Memory B cell (primary cell): Measurements from ENCODE around the gene POLE2.
"Not testable (repeated sequence)": the region's sequence is repeated elsewhere in the genome, so short reads cannot be mapped to it uniquely, and the experiment has no call there.

Experiments
- ATAC-seq: fragments of 150-1000 bp; cut with Tn5 transposase; 2 replicates; pipeline ENCODE4 v1.10.0; 2021; ENCODE audit warnings: low read depth, mild to moderate bottlenecking, moderate library complexity
- DNase-seq, 2 donors: peaks; one replicate each; pipeline ENCODE4 v3.0.0; 2022; ENCODE audit warnings: low spot score in 2 of 2
- H3K27ac Mint-ChIP-seq: one replicate; pipeline ENCODE4 v1.8.0; 2022; ENCODE audit warnings: mild to moderate bottlenecking, moderate library complexity, mixed read lengths
- H3K27me3 Mint-ChIP-seq: one replicate; pipeline ENCODE4 v1.8.0; 2022; ENCODE audit warnings: mixed read lengths
- H3K36me3 Mint-ChIP-seq: one replicate; pipeline ENCODE4 v1.8.0; 2022; ENCODE audit warnings: mild to moderate bottlenecking, mixed read lengths
- H3K4me1 Mint-ChIP-seq: one replicate; pipeline ENCODE4 v1.8.0; 2022; ENCODE audit warnings: mixed read lengths
- H3K4me3 Mint-ChIP-seq: one replicate; pipeline ENCODE4 v1.8.0; 2022; ENCODE audit warnings: mild to moderate bottlenecking, moderate library complexity, mixed read lengths
- H3K9me3 Mint-ChIP-seq: one replicate; pipeline ENCODE4 v1.8.0; 2022; ENCODE audit warnings: mixed read lengths

The POLE2 gene

GRCh38 chr14:49692193-49692757 lies 4.3 kb upstream of the POLE2 start:
- ATAC-seq (no peak), DNase-seq (no peak)
- H3K36me3 Mint-ChIP-seq, result no peaks in the 10 kb centered on the region
- no peaks in the 10 kb centered on the region for H3K9me3 Mint-ChIP-seq
- H3K27ac Mint-ChIP-seq, result peak overlapping the region; percentile 79
- no peaks in the 10 kb centered on the region for H3K27me3 Mint-ChIP-seq
- peaks cover 11% of the 10 kb centered on the region for H3K4me1 Mint-ChIP-seq
- peak overlapping the region; percentile 89 for H3K4me3 Mint-ChIP-seq

- Mint-ChIP-seq H3K4me1 (peaks cover 13% of the 10 kb centered on the region), H3K36me3 (no peaks in the 10 kb centered on the region), H3K9me3 (no peaks in the 10 kb centered on the region), H3K27ac (no peak overlapping the region), H3K27me3 (no peaks in the 10 kb centered on the region), H3K4me3 (no peak overlapping the region)
- ATAC-seq, result no peak
- DNase-seq, result no peak
Observed at GRCh38 chr14:49691031-49691430, 3.0 kb upstream of the POLE2 start.

DNA sequence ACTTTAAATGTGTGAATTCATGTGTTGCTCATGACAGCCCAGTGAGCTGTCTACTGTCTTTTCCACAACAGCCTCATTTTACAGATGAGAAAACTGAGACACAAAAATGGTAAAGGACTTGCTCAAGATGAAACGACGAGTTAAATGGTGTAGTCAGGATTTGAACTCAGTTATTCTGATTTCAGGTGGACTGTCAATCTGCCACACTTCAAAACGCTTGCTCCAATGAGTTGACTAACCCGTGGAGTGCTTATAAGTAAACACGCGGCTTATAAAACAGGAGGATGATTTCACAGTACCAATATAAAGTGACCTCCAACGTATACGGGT lies 652 bp upstream of the POLE2 start:
- Mint-ChIP-seq H3K27me3 (no peaks in the 10 kb centered on the region), H3K9me3 (no peaks in the 10 kb centered on the region), H3K36me3 (no peaks in the 10 kb centered on the region), H3K4me3 (peak overlapping the region; percentile 90), H3K4me1 (peaks cover 9% of the 10 kb centered on the region), H3K27ac (peak overlapping the region; percentile 81)
- ATAC-seq, result no peak
- no peak for DNase-seq

DNA sequence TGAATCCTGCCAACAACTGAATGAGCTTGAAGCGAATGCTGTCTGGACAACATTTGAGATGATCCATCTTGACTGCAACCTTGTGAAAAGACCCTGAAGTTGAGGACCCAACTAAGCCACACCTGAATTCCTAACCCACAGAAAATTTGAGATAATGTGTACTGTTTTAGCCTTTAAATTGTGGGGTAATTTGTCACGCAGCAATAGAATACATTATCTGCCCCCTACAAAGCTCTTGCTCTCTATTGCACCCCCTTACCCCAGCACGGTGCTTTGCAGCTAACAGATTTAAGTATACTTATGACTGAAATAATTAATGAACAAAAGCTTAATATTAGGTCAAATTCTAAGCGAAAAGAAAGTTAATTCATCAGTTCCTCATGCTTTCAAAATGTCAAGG lies 1.6 kb downstream of the POLE2 start:
- Mint-ChIP-seq H3K27me3 (no peaks in the 10 kb centered on the region), H3K36me3 (no peaks in the 10 kb centered on the region), H3K27ac (no peak overlapping the region), H3K9me3 (no peaks in the 10 kb centered on the region), H3K4me1 (peaks cover 6% of the 10 kb centered on the region), H3K4me3 (peak overlapping the region; percentile 60)
- ATAC-seq (no peak), DNase-seq (no peak)

- no peak for DNase-seq
- Mint-ChIP-seq H3K36me3 (peaks cover 2% of the 10 kb centered on the region), H3K9me3 (no peaks in the 10 kb centered on the region), H3K4me1 (no peaks in the 10 kb centered on the region), H3K27ac (no peak overlapping the region), H3K4me3 (no peak overlapping the region), H3K27me3 (no peaks in the 10 kb centered on the region)
- ATAC-seq, result no peak
Observed at GRCh38 chr14:49679271-49679670, 8.7 kb downstream of the POLE2 start.

GRCh38 chr14:49677643-49678042 lies 10.4 kb downstream of the POLE2 start:
- no peaks in the 10 kb centered on the region for H3K4me1 Mint-ChIP-seq
- H3K9me3 Mint-ChIP-seq, result peaks cover 2% of the 10 kb centered on the region
- no peak overlapping the region for H3K27ac Mint-ChIP-seq
- H3K36me3 Mint-ChIP-seq, result peaks cover 4% of the 10 kb centered on the region
- H3K27me3 Mint-ChIP-seq, result no peaks in the 10 kb centered on the region
- no peak overlapping the region for H3K4me3 Mint-ChIP-seq
- ATAC-seq (peak; percentile 47), DNase-seq (no peak)

- Mint-ChIP-seq H3K36me3 (peaks cover 2% of the 10 kb centered on the region), H3K27ac (no peak overlapping the region), H3K4me3 (no peak overlapping the region), H3K27me3 (no peaks in the 10 kb centered on the region), H3K4me1 (no peaks in the 10 kb centered on the region), H3K9me3 (peaks cover 2% of the 10 kb centered on the region)
- ATAC-seq (no peak), DNase-seq (no peak)
Observed at GRCh38 chr14:49673586-49673985, 14.4 kb downstream of the POLE2 start.

GRCh38 chr14:49670475-49670874 lies 17.5 kb downstream of the POLE2 start:
- Mint-ChIP-seq H3K9me3 (peaks cover 2% of the 10 kb centered on the region), H3K27me3 (no peaks in the 10 kb centered on the region), H3K4me1 (no peaks in the 10 kb centered on the region), H3K27ac (no peak overlapping the region), H3K36me3 (peaks cover 2% of the 10 kb centered on the region), H3K4me3 (no peak overlapping the region)
- DNase-seq (no peak), ATAC-seq (no peak)

DNA sequence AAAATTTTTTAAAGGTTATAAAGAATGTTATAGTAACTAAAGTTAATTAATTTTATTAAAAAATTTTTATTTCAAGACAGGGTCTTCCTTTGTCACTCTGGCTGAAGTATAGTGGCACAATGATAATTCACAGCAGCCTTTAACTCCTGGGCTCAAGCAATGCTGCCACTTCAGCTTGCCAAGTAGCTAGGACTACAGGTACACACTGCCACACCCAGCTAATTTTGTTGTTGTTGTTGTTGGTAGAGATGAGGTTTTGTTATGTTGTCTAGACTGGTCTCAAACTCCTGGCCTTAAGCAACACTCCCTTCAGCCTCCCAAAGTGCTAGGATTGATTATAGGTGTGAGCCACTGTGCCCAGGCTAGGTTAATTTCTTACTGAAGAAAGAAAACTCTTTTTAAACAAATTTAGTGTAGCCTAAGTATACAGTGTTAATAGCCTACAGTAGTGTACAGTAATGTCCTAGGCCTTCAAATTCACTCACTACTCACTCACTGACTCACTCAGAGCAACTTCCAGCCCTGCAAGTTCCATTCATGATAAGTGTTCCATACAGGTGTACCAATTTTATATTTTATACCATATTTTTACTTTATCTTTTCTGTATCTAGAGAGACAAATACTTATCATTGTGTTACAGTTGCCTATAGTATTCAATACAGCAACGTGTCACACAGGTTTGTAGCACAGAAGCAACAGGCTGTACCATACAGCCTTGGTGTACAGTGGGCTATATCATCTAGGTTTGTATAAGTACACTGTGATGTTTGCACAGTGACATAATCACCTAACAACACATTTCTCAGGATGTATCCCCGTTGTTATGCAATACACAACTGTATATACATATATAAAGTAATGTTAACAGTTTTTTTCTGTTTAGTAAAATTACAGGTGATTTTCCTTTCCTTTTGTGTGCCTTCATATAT lies 28.2 kb downstream of the POLE2 start:
- H3K4me1 Mint-ChIP-seq, result no peaks in the 10 kb centered on the region
- no peak overlapping the region for H3K27ac Mint-ChIP-seq
- no peak for ATAC-seq
- no peaks in the 10 kb centered on the region for H3K27me3 Mint-ChIP-seq
- DNase-seq, result no peak
- H3K4me3 Mint-ChIP-seq, result no peak overlapping the region
- H3K36me3 Mint-ChIP-seq, result no peaks in the 10 kb centered on the region
- H3K9me3 Mint-ChIP-seq, result no peaks in the 10 kb centered on the region

DNA sequence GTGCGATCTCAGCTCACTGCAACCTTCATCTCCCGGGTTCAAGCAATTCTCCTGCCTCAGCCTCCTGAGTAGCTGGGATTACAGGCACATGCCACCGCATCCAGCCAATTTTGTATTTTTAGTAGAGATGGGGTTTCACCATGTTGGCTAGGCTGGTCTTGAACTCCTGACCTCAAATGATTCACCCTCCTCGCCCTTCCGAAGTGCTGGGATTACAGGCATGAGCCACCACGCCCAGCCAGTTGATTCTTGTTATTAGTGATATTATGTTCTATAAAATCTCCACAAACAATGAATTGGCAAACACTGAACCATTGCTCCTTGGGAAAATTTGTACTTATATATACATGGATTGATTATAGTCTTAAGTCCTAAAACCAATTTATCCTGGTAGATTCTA lies 30.5 kb downstream of the POLE2 start:
- not testable (repeated sequence) for H3K9me3 Mint-ChIP-seq, H3K27ac Mint-ChIP-seq, H3K27me3 Mint-ChIP-seq, H3K4me1 Mint-ChIP-seq, H3K4me3 Mint-ChIP-seq, H3K36me3 Mint-ChIP-seq, ATAC-seq, DNase-seq

DNA sequence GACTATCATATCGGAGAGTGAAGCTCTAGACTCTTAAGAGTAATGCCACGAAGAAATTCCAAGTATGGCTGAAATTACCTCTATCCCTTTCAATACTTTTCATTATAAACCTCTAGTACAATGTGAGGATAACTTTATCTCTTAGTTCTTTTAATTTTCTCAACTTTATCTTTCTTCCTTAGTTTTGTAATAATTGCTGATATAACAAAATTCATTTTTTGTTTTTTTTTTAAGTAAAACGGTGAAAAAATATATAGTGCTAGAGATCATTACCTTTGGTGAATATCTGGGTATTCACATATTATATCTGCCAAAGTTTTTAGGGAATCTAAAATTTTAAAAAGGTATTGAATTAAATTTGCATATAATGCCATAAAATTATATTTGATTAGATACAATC lies 33.5 kb downstream of the POLE2 start:
- Mint-ChIP-seq H3K27ac (no peak overlapping the region), H3K36me3 (peaks cover 4% of the 10 kb centered on the region), H3K9me3 (no peaks in the 10 kb centered on the region)

GRCh38 chr14:49653508-49653907 lies 34.5 kb downstream of the POLE2 start:
- Mint-ChIP-seq H3K4me1 (peaks cover 7% of the 10 kb centered on the region), H3K4me3 (no peak overlapping the region), H3K27ac (no peak overlapping the region), H3K36me3 (peaks cover 4% of the 10 kb centered on the region), H3K27me3 (no peaks in the 10 kb centered on the region), H3K9me3 (no peaks in the 10 kb centered on the region)
- DNase-seq (no peak), ATAC-seq (no peak)

More for the DNA sequence above, 33.5 kb downstream of the POLE2 start:
- Mint-ChIP-seq H3K27me3 (no peaks in the 10 kb centered on the region), H3K4me1 (peaks cover 7% of the 10 kb centered on the region), H3K4me3 (no peak overlapping the region)
- DNase-seq (no peak), ATAC-seq (no peak)

DNA sequence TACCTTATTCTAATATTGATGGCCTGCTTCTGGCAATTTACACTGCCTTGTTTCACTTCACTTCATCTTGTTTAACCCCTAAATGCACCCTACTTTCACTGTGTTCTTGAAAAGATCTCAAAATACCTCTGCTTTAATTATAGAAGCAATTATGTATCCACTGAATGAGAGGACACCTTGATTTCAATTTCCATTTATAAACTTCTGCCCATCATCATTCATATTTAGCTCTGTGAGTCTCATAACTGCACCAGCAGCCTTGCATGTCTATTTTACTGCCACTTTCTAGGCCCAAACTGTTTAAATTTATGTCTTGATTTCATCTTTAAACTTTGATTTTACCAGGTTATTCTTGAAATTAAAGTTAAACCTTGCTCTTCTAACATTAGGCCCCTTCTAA lies 45.9 kb downstream of the POLE2 start:
- Mint-ChIP-seq H3K4me3 (peak overlapping the region; percentile 15), H3K27me3 (no peaks in the 10 kb centered on the region), H3K4me1 (peaks cover 24% of the 10 kb centered on the region), H3K36me3 (peaks cover 12% of the 10 kb centered on the region), H3K9me3 (no peaks in the 10 kb centered on the region), H3K27ac (peak overlapping the region; percentile 81)
- DNase-seq, result no peak
- no peak for ATAC-seq

DNA sequence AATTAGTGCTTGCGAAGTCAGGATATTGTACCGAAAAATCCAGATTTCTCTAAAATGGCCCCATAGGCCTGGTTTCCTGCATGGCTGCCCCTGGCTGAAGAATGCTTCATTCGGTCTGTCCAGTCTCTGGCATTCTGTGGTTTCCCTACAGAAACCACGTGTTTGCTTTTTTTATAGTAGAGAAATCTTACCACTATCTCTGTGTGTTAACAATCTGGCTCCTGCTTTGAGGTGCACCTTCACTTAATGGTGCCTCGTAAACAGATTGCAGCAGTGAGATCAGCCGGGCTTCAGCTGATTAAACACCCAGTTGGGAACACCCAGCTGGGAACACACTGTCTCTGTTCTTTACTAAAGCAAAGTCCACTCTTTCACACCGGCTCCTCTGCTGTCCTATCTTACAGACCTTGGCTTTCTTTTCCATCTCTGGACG lies 46.3 kb downstream of the POLE2 start:
- H3K27me3 Mint-ChIP-seq, result no peaks in the 10 kb centered on the region
- H3K36me3 Mint-ChIP-seq, result peaks cover 13% of the 10 kb centered on the region
- peak overlapping the region; percentile 11 for H3K4me3 Mint-ChIP-seq
- H3K27ac Mint-ChIP-seq, result peak overlapping the region; percentile 81
- no peaks in the 10 kb centered on the region for H3K9me3 Mint-ChIP-seq
- H3K4me1 Mint-ChIP-seq, result peaks cover 26% of the 10 kb centered on the region
- no peak for ATAC-seq
- DNase-seq, result no peak
